UCSD-AML1 (cell line): ENCODE results near the gene CLHC1.

Experiments used
- DNase-seq: peaks from one replicate; lab custom pipeline; 2025; ENCODE audit not compliant: unreplicated experiment; lab: John Stamatoyannopoulos, UW

CLHC1 gene

GRCh38 chr2:55169915-55170314 lies 62.2 kb downstream of the CLHC1 start:
- DNase-seq = no peak

- DNase-seq = no peak
Measured at GRCh38 chr2:55169359-55169758, 62.7 kb downstream of the CLHC1 start.

GRCh38 chr2:55168221-55169154 lies 63.6 kb downstream of the CLHC1 start:
- DNase-seq = peak; percentile 15

- DNase-seq = peak; percentile 14
Measured at GRCh38 chr2:55165626-55166025, 66.5 kb downstream of the CLHC1 start.

GRCh38 chr2:55164534-55165480 lies 67.3 kb downstream of the CLHC1 start:
- DNase-seq = no peak

- DNase-seq = no peak
Measured at GRCh38 chr2:55163941-55164390, 68.1 kb downstream of the CLHC1 start.

- no peak for DNase-seq
Measured at GRCh38 chr2:55163274-55163721, 68.8 kb downstream of the CLHC1 start.

- DNase-seq = no peak
Measured at GRCh38 chr2:55162284-55163006, 69.6 kb downstream of the CLHC1 start.

GRCh38 chr2:55161295-55162210 lies 70.5 kb downstream of the CLHC1 start:
- DNase-seq = peak; percentile 18

- DNase-seq = no peak
Measured at GRCh38 chr2:55160422-55160821, 71.7 kb downstream of the CLHC1 start.

- DNase-seq = no peak
Measured at GRCh38 chr2:55159752-55160151, 72.3 kb downstream of the CLHC1 start.

GRCh38 chr2:55159037-55159651 lies 72.9 kb downstream of the CLHC1 start:
- DNase-seq = peak; percentile 43

GRCh38 chr2:55158111-55158814 lies 73.8 kb downstream of the CLHC1 start:
- peak; percentile 25 for DNase-seq

GRCh38 chr2:55157474-55157884 lies 74.6 kb downstream of the CLHC1 start:
- peak; percentile 17 for DNase-seq

- DNase-seq = no peak
Measured at GRCh38 chr2:55156984-55157383, 75.1 kb downstream of the CLHC1 start.

GRCh38 chr2:55156326-55156725 lies 75.8 kb downstream of the CLHC1 start:
- no peak for DNase-seq

- DNase-seq = no peak
Measured at GRCh38 chr2:55155764-55156281, 76.3 kb downstream of the CLHC1 start.

- no peak for DNase-seq
Measured at GRCh38 chr2:55155206-55155605, 76.9 kb downstream of the CLHC1 start.
